Medulla oblongata (tissue), 1 donor: Measurements from ENCODE around the gene CEP131.
"Not testable (repeated sequence)": the region's sequence is repeated elsewhere in the genome, so short reads cannot be mapped to it uniquely, and the experiment has no call there.

Experiments used
- DNase-seq: peaks from one replicate; pipeline ENCODE4 v3.0.0-alpha.2; 2015; ENCODE audit errors: extremely low spot score

The CEP131 gene

GRCh38 chr17:81151278-81151677 lies 71.5 kb downstream of the CEP131 start:
- no peak for DNase-seq

GRCh38 chr17:81150377-81151077 lies 72.2 kb downstream of the CEP131 start:
- DNase-seq: no peak

GRCh38 chr17:81148986-81149533 lies 73.7 kb downstream of the CEP131 start:
- DNase-seq: no peak

GRCh38 chr17:81148571-81148970 lies 74.2 kb downstream of the CEP131 start:
- no peak for DNase-seq

GRCh38 chr17:81147701-81148100 lies 75.1 kb downstream of the CEP131 start:
- DNase-seq: no peak

- DNase-seq: not testable (repeated sequence)
These were observed 76.6 kb downstream of the CEP131 start for GRCh38 chr17:81146208-81146607.

- no peak for DNase-seq
These were observed 78.4 kb downstream of the CEP131 start for GRCh38 chr17:81144423-81144781.

- no peak for DNase-seq
These were observed 78.9 kb downstream of the CEP131 start for GRCh38 chr17:81143717-81144422.

GRCh38 chr17:81143200-81143527 lies 79.6 kb downstream of the CEP131 start:
- DNase-seq: no peak

- DNase-seq: peak; percentile 91
These were observed 80.2 kb downstream of the CEP131 start for GRCh38 chr17:81142301-81143199.

- DNase-seq: no peak
These were observed 82.1 kb downstream of the CEP131 start for GRCh38 chr17:81140695-81141094.

GRCh38 chr17:81140018-81140417 lies 82.7 kb downstream of the CEP131 start:
- DNase-seq: no peak
